HepG2 (cell line): ENCODE results near the gene DNMT3A. TPM values are rescaled to one million over a fixed set of nuclear protein-coding genes. Genes with fewer than 3 reads are reported as not detected.

Experiments
- ATAC-seq: fragments of 200-7000 bp; cut with Tn5 transposase; 3 replicates; pipeline ENCODE4 v1.9.1; 2020; ENCODE audit warnings: mild to moderate bottlenecking, moderate library complexity
- BruUV-seq: library from RNA; stranded (reverse); fragments of 400-500 nt; replicated peaks from 2 replicates; lab custom pipeline; 2021; lab: Mats Ljungman, UMichigan
- CTCF ChIA-PET: fragments of 300-600 bp; formaldehyde crosslinking; extraction: SDS; loops from one replicate; lab custom pipeline; 2021; ENCODE audit warnings: low total read pairs, inconsistent platforms, low intra/inter-chr PET ratio; lab: Yijun Ruan, JAX
- POLR2A ChIA-PET: fragments of 350-600 bp; sonication (Branson Sonifier 250); formaldehyde crosslinking; loops from one replicate; lab custom pipeline; 2020; ENCODE audit warnings: antibody characterized with exemption, inconsistent platforms; lab: Yijun Ruan, JAX
- DNase-seq: peaks from one replicate; pipeline ENCODE4 v3.0.0-alpha.2; 2015; ENCODE audit warnings: low spot score
- FAIRE-seq: peaks from 3 replicates; lab custom pipeline; 2011; peaks lifted over from hg19 to GRCh38; lab: Jason Lieb, UNC
- H2AFZ ChIP-seq: one replicate; pipeline ENCODE4 v1.6.1; 2011; ENCODE audit warnings: low read length, inconsistent platforms
- H3K27ac ChIP-seq: fragments of 300-600 bp; 3 replicates; pipeline ENCODE4 v1.8.0; 2011; ENCODE audit warnings: mixed run types, mild to moderate bottlenecking, mixed read lengths, low read length, inconsistent platforms; ENCODE audit not compliant: insufficient read depth; ENCODE audit errors: extremely low read length
- H3K27me3 ChIP-seq, 2 experiments: fragments of 200-600 bp in 1 of 2; 2 replicates in 1 of 2; 3 replicates in 1 of 2; pipeline versions ENCODE4 v1.6.0 to v1.8.0; 2011; ENCODE audit warnings: low read length in 2 of 2, mild to moderate bottlenecking in 2 of 2, moderate library complexity in 2 of 2, inconsistent platforms in 1 of 2; ENCODE audit not compliant: insufficient read depth in 2 of 2, control insufficient read depth in 1 of 2
- H3K36me3 ChIP-seq, 2 experiments: fragments of 200-600 bp in 1 of 2; replicated peaks in 1 of 2; 2 replicates in 1 of 2; 3 replicates in 1 of 2; pipeline versions ENCODE4 v1.5.1 to v1.8.0; 2011; ENCODE audit warnings: low read length in 2 of 2, inconsistent platforms in 1 of 2; ENCODE audit not compliant: insufficient read depth in 2 of 2, control insufficient read depth in 1 of 2
- H3K4me1 ChIP-seq: 2 replicates; pipeline ENCODE4 v1.5.1; 2012; ENCODE audit warnings: low read length, inconsistent platforms; ENCODE audit not compliant: insufficient read depth
- H3K4me2 ChIP-seq: 2 replicates; pipeline ENCODE4 v1.6.0; 2011; ENCODE audit warnings: low read depth, low read length, inconsistent platforms
- H3K4me3 ChIP-seq, 3 experiments: fragments of 200-600 bp in 1 of 3; sonication (generic), shearing (Covaris generic) in 1 of 3; replicated peaks in 1 of 3; 2 replicates each; pipeline ENCODE4 v1.5.1; 2011 to 2016; ENCODE audit warnings: low read length in 3 of 3, inconsistent platforms in 2 of 3, low read depth in 2 of 3, mild to moderate bottlenecking in 2 of 3, control low read depth in 1 of 3, mixed read lengths in 1 of 3; ENCODE audit not compliant: insufficient read depth in 1 of 3
- H3K79me2 ChIP-seq: one replicate; pipeline ENCODE4 v1.6.1; 2011; ENCODE audit warnings: low read length, inconsistent platforms; ENCODE audit not compliant: insufficient read depth
- H3K9ac ChIP-seq: 2 replicates; pipeline ENCODE4 v1.6.0; 2011; ENCODE audit warnings: mild to moderate bottlenecking, low read depth, low read length, inconsistent platforms; ENCODE audit not compliant: insufficient read depth
- H3K9me3 ChIP-seq: 2 replicates; pipeline ENCODE4 v1.5.1; 2012; ENCODE audit warnings: mild to moderate bottlenecking, low read length
- H4K20me1 ChIP-seq: 2 replicates; pipeline ENCODE4 v1.6.0; 2011; ENCODE audit warnings: inconsistent platforms, mild to moderate bottlenecking, low read length, moderate library complexity; ENCODE audit not compliant: insufficient read depth
- FOXK1 ChIP-seq: sonication (generic); formaldehyde crosslinking; IDR thresholded peaks from 2 replicates; pipeline ENCODE4 v1.4.0; 2020; ENCODE audit warnings: low read depth, missing genetic modification reagents, borderline replicate concordance
- GLI4 ChIP-seq: sonication (generic); formaldehyde crosslinking; IDR thresholded peaks from 2 replicates; pipeline ENCODE4 v1.5.1; 2020; ENCODE audit warnings: missing genetic modification reagents, mild to moderate bottlenecking, moderate library complexity, borderline replicate concordance
- GTF3A ChIP-seq: sonication (generic); formaldehyde crosslinking; conservative IDR thresholded peaks from 2 replicates; pipeline ENCODE4 v1.4.0; 2020; ENCODE audit warnings: mild to moderate bottlenecking, missing genetic modification reagents
- MEIS2 ChIP-seq: sonication (generic); formaldehyde crosslinking; IDR thresholded peaks from 2 replicates; pipeline ENCODE4 v1.9.0; 2021; ENCODE audit warnings: mild to moderate bottlenecking, missing genetic modification reagents
- RFX5 ChIP-seq: IDR thresholded peaks from 2 replicates; pipeline ENCODE4 v1.6.1; 2011; ENCODE audit warnings: low read depth, low read length, improper control_type of control experiment
- SMAD9 ChIP-seq: sonication (generic); formaldehyde crosslinking; IDR thresholded peaks from 2 replicates; pipeline ENCODE4 v1.5.1; 2020; ENCODE audit warnings: mild to moderate bottlenecking, missing genetic modification reagents
- TCF7L2 ChIP-seq: IDR thresholded peaks from 2 replicates; pipeline ENCODE4 v1.6.1; 2011; ENCODE audit warnings: mild to moderate bottlenecking, low read depth, low read length, moderate library complexity
- ZNF776 ChIP-seq: sonication (generic); formaldehyde crosslinking; IDR thresholded peaks from 2 replicates; pipeline ENCODE4 v1.4.0; 2020; ENCODE audit warnings: mild to moderate bottlenecking, missing genetic modification reagents
- WGBS: methylation state at CpG from one replicate; pipeline ENCODE4 v1.1.6; 2017; ENCODE audit warnings: low lambda C conversion rate; 5-methylcytosine and 5-hydroxymethylcytosine counted together
- in situ Hi-C: cut with HindIII; loops from 2 replicates; pipeline ENCODE4 v1.10.0; 2017; ENCODE audit warnings: low pct_unique_long_range_greater_than_20kb; ENCODE audit not compliant: extremely low pct_ligation_motif_present
- intact Hi-C: fragments of 100-400 bp; cut with micrococcal nuclease; formaldehyde crosslinking; loops from one replicate; pipeline ENCODE4 v1.10.0; 2022; ENCODE audit not compliant: unreplicated experiment
- polyA plus RNA-seq, 8 experiments: library from polyadenylated mRNA; depleted of rRNA in 3 of 8; stranded (reverse) in 7 of 8; unstranded in 1 of 8; fragments of >200 nt; fragmentation: Illumina TruSeq in 4 of 8; extraction: Trizol in 4 of 8; gene quantifications; 2 replicates each; pipeline versions ENCODE4 v1.2.1 to v1.2.3, GENCODE V29; 2011 to 2016; ENCODE audit warnings: low read depth in 4 of 8, missing spikeins in 1 of 8, mixed read lengths in 1 of 8; ENCODE audit not compliant: insufficient read depth in 1 of 8
- total RNA-seq, 5 experiments: library from RNA; depleted of rRNA; stranded (reverse); fragments of >200 nt; fragmentation: Illumina TruSeq; extraction: Trizol; gene quantifications; 2 replicates each; pipeline ENCODE4 v1.2.3, GENCODE V29; 2016; ENCODE audit warnings: low read depth in 1 of 5
- TF ChIP-seq, protein P1 (sequence below): sonication (generic); formaldehyde crosslinking; IDR thresholded peaks from 2 replicates; pipeline ENCODE4 v1.4.0; 2020; ENCODE audit warnings: missing genetic modification reagents
- TF ChIP-seq, protein P2 (sequence below): IDR thresholded peaks from 2 replicates; pipeline ENCODE4 v1.6.1; 2016
- TF ChIP-seq, protein P3 (sequence below): sonication (generic); formaldehyde crosslinking; IDR thresholded peaks from 2 replicates; pipeline ENCODE4 v1.4.0; 2020; ENCODE audit warnings: missing genetic modification reagents
- TF ChIP-seq, protein P4 (sequence below): sonication (generic); formaldehyde crosslinking; IDR thresholded peaks from 2 replicates; pipeline ENCODE4 v1.9.0; 2022; ENCODE audit warnings: missing genetic modification reagents, mild to moderate bottlenecking, borderline replicate concordance

DNMT3A gene
- total and polyA plus RNA-seq, 2 of the 13 experiments (the other 11 are each of a cell fraction or from before 2014, with no cell fraction given), result 14.7 to 29.1 TPM

DNA sequence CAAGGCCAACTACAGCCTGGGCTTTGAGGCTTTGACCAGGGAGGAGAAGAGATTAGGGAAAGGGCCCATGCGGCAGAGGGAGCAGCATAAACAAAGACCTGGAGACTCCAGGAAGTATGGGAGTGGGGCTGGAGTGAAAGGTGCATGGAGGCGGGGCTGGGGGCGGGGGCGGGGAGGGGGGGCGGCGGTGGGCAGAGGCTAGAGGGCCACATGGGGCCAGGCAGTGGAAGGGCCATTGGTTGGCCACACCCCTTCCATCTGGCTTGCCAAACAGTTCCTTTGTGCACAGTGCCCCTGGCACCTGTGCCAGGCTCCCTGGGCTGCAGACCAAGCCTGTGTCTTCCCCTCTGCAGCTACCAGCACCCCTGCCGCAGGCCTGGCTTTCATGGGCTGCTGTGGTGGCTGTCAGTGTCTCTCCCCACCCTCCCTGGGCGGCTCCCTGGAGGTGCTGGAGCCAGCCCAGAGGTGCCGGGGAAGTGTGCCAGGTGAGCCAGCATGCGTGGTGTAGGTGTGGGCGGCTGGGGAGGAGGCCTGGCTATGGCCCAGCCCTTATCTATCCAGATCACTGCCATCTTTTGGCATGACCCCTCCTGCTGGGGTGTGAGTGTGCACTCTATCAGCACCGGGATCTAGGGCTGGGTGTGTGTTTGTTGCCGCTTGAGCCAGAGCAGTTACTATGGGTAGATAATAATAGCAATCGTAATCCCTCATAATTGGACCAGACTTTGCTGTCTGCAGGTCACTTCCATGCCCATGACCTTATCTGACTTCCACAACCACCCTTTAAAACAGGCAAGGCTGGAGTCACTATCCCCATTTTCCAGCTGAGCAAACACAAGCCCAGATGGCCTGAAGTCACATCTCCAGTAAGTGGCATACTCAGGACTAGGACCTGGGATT, 30.5 kb downstream of the DNMT3A start:
- FAIRE-seq, result no peak
- Histone ChIP-seq H2AFZ (no peak overlapping the region), H3K36me3 (no peaks in the 10 kb centered on the region), H4K20me1 (no peaks in the 10 kb centered on the region), H3K27ac (no peak overlapping the region), H3K4me3 (peak overlapping the region in 1 of 3 experiments; percentile 30; a peak in 1 of 6 replicates), H3K4me2 (peak overlapping the region; percentile 52; the same call in 1 of the 2 replicates), H3K9ac (no peak overlapping the region), H3K9me3 (no peaks in the 10 kb centered on the region), H3K4me1 (peaks cover 30% of the 10 kb centered on the region), H3K79me2 (no peaks in the 10 kb centered on the region), H3K27me3 (no peaks in the 10 kb centered on the region)
- intact Hi-C loops (no loop called here), in situ Hi-C loops (no loop called here)
- WGBS, result 43% methylated on average over 11 of the region's 14 CpGs
- DNase-seq, result peak; percentile 32
- ChIA-PET CTCF (no interaction called here), POLR2A (no interaction called here)
- no TSS peak for BruUV-seq
- ATAC-seq, result peak; percentile 12
- no peak for TF ChIP-seq ZNF776 (CRISPR knock-in tag)
- no peak for TF ChIP-seq MEIS2
- TF ChIP-seq RFX5, result no peak
- TF ChIP-seq GLI4, result no peak
- TF ChIP-seq, protein P1, sequence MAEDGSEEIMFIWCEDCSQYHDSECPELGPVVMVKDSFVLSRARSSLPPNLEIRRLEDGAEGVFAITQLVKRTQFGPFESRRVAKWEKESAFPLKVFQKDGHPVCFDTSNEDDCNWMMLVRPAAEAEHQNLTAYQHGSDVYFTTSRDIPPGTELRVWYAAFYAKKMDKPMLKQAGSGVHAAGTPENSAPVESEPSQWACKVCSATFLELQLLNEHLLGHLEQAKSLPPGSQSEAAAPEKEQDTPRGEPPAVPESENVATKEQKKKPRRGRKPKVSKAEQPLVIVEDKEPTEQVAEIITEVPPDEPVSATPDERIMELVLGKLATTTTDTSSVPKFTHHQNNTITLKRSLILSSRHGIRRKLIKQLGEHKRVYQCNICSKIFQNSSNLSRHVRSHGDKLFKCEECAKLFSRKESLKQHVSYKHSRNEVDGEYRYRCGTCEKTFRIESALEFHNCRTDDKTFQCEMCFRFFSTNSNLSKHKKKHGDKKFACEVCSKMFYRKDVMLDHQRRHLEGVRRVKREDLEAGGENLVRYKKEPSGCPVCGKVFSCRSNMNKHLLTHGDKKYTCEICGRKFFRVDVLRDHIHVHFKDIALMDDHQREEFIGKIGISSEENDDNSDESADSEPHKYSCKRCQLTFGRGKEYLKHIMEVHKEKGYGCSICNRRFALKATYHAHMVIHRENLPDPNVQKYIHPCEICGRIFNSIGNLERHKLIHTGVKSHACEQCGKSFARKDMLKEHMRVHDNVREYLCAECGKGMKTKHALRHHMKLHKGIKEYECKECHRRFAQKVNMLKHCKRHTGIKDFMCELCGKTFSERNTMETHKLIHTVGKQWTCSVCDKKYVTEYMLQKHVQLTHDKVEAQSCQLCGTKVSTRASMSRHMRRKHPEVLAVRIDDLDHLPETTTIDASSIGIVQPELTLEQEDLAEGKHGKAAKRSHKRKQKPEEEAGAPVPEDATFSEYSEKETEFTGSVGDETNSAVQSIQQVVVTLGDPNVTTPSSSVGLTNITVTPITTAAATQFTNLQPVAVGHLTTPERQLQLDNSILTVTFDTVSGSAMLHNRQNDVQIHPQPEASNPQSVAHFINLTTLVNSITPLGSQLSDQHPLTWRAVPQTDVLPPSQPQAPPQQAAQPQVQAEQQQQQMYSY (CRISPR knock-in tag), result peak; percentile 90
- no peak for TF ChIP-seq SMAD9 (CRISPR knock-in tag)
- TF ChIP-seq, protein P2, sequence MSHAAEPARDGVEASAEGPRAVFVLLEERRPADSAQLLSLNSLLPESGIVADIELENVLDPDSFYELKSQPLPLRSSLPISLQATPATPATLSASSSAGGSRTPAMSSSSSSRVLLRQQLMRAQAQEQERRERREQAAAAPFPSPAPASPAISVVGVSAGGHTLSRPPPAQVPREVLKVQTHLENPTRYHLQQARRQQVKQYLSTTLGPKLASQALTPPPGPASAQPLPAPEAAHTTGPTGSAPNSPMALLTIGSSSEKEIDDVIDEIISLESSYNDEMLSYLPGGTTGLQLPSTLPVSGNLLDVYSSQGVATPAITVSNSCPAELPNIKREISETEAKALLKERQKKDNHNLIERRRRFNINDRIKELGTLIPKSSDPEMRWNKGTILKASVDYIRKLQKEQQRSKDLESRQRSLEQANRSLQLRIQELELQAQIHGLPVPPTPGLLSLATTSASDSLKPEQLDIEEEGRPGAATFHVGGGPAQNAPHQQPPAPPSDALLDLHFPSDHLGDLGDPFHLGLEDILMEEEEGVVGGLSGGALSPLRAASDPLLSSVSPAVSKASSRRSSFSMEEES (CRISPR knock-in tag), result no peak
- TF ChIP-seq TCF7L2, result no peak
- no peak for TF ChIP-seq FOXK1 (CRISPR knock-in tag)
- TF ChIP-seq, protein P3, sequence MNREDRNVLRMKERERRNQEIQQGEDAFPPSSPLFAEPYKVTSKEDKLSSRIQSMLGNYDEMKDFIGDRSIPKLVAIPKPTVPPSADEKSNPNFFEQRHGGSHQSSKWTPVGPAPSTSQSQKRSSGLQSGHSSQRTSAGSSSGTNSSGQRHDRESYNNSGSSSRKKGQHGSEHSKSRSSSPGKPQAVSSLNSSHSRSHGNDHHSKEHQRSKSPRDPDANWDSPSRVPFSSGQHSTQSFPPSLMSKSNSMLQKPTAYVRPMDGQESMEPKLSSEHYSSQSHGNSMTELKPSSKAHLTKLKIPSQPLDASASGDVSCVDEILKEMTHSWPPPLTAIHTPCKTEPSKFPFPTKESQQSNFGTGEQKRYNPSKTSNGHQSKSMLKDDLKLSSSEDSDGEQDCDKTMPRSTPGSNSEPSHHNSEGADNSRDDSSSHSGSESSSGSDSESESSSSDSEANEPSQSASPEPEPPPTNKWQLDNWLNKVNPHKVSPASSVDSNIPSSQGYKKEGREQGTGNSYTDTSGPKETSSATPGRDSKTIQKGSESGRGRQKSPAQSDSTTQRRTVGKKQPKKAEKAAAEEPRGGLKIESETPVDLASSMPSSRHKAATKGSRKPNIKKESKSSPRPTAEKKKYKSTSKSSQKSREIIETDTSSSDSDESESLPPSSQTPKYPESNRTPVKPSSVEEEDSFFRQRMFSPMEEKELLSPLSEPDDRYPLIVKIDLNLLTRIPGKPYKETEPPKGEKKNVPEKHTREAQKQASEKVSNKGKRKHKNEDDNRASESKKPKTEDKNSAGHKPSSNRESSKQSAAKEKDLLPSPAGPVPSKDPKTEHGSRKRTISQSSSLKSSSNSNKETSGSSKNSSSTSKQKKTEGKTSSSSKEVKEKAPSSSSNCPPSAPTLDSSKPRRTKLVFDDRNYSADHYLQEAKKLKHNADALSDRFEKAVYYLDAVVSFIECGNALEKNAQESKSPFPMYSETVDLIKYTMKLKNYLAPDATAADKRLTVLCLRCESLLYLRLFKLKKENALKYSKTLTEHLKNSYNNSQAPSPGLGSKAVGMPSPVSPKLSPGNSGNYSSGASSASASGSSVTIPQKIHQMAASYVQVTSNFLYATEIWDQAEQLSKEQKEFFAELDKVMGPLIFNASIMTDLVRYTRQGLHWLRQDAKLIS (CRISPR knock-in tag), result no peak
- no peak for TF ChIP-seq GTF3A (CRISPR knock-in tag)
- TF ChIP-seq, protein P4, sequence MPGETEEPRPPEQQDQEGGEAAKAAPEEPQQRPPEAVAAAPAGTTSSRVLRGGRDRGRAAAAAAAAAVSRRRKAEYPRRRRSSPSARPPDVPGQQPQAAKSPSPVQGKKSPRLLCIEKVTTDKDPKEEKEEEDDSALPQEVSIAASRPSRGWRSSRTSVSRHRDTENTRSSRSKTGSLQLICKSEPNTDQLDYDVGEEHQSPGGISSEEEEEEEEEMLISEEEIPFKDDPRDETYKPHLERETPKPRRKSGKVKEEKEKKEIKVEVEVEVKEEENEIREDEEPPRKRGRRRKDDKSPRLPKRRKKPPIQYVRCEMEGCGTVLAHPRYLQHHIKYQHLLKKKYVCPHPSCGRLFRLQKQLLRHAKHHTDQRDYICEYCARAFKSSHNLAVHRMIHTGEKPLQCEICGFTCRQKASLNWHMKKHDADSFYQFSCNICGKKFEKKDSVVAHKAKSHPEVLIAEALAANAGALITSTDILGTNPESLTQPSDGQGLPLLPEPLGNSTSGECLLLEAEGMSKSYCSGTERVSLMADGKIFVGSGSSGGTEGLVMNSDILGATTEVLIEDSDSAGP (CRISPR knock-in tag), result no peak
